ENCODE data around the gene ETV6.

ETV6 gene

GRCh38 chr12:11717519-11717961 lies 68.1 kb downstream of the ETV6 start:
- no peak for DNase-seq (ENCODE audit: low read depth in 2 of 2)

GRCh38 chr12:11718105-11718504 lies 68.6 kb downstream of the ETV6 start:
- DNase-seq (ENCODE audit: low read depth in 2 of 2) = no peak

- no peak for DNase-seq (ENCODE audit: low read depth in 2 of 2)
Observed at GRCh38 chr12:11718768-11719253, 69.3 kb downstream of the ETV6 start.

GRCh38 chr12:11719678-11720099 lies 70.2 kb downstream of the ETV6 start:
- DNase-seq (ENCODE audit: low read depth in 2 of 2) = peak; percentile 16 to 18

- DNase-seq (ENCODE audit: low read depth in 2 of 2) = no peak
Observed at GRCh38 chr12:11722071-11722470, 72.6 kb downstream of the ETV6 start.

GRCh38 chr12:11722578-11723138 lies 73.2 kb downstream of the ETV6 start:
- DNase-seq (ENCODE audit: low read depth in 2 of 2) = no peak

GRCh38 chr12:11723993-11724392 lies 74.5 kb downstream of the ETV6 start:
- DNase-seq (ENCODE audit: low read depth in 2 of 2) = no peak

GRCh38 chr12:11724888-11725311 lies 75.4 kb downstream of the ETV6 start:
- DNase-seq (ENCODE audit: low read depth in 2 of 2) = no peak

GRCh38 chr12:11725686-11726085 lies 76.2 kb downstream of the ETV6 start:
- DNase-seq (ENCODE audit: low read depth in 2 of 2) = no peak

GRCh38 chr12:11726659-11727058 lies 77.2 kb downstream of the ETV6 start:
- no peak for DNase-seq (ENCODE audit: low read depth in 2 of 2)

GRCh38 chr12:11727133-11727664 lies 77.7 kb downstream of the ETV6 start:
- peak; percentile 17 to 24 for DNase-seq (ENCODE audit: low read depth in 2 of 2)

GRCh38 chr12:11728154-11728755 lies 78.8 kb downstream of the ETV6 start:
- DNase-seq (ENCODE audit: low read depth in 2 of 2) = no peak

GRCh38 chr12:11729008-11729407 lies 79.5 kb downstream of the ETV6 start:
- no peak for DNase-seq (ENCODE audit: low read depth in 2 of 2)

- no peak for DNase-seq (ENCODE audit: low read depth in 2 of 2)
Observed at GRCh38 chr12:11729439-11730150, 80.1 kb downstream of the ETV6 start.

- DNase-seq (ENCODE audit: low read depth in 2 of 2) = no peak
Observed at GRCh38 chr12:11730299-11731041, 81.0 kb downstream of the ETV6 start.

- DNase-seq (ENCODE audit: low read depth in 2 of 2) = no peak
Observed at GRCh38 chr12:11731042-11731357, 81.5 kb downstream of the ETV6 start.

GRCh38 chr12:11731455-11731854 lies 82.0 kb downstream of the ETV6 start:
- no peak for DNase-seq (ENCODE audit: low read depth in 2 of 2)

GRCh38 chr12:11732023-11732422 lies 82.5 kb downstream of the ETV6 start:
- DNase-seq (ENCODE audit: low read depth in 2 of 2) = no peak

- DNase-seq (ENCODE audit: low read depth in 2 of 2) = no peak
Observed at GRCh38 chr12:11732715-11733114, 83.2 kb downstream of the ETV6 start.

- DNase-seq (ENCODE audit: low read depth in 2 of 2) = no peak
Observed at GRCh38 chr12:11734580-11735180, 85.2 kb downstream of the ETV6 start.

- DNase-seq (ENCODE audit: low read depth in 2 of 2) = no peak
Observed at GRCh38 chr12:11738450-11738849, 89.0 kb downstream of the ETV6 start.

All from stimulated activated CD4-positive, alpha-beta T cell treated with anti-CD3 and anti-CD28 coated beads, Interleukin-1b, Interleukin-23, amount 100 ng/mL, for 4 hours (primary cell).